ENCODE measurements around the gene WDR33.

Gene WDR33

DNA sequence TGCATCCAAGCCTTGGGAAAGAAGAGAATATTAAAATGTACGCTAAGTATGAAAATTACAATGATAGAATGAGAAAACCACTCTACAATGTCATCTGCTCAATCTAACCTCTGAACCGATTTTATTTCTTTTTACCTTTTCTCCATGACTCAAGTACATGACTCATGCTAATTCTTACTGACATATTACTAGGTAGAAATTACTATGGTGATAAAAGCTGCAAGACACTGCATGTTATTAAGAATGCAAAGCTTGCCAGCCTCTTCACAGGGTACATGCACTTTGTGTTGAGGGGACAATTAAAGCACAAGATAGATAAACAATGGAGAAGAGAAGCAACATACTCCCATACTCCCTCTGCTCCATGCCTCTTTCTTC lies 89.0 kb downstream of the WDR33 start:
- TF ChIP-seq GATA3 (IDR thresholded peaks at IDR 0.05; ENCODE audit: low read depth, low read length) (no peak), GATA2 (IDR thresholded peaks at IDR 0.05; ENCODE audit: low read depth, low read length) (no peak)

DNA sequence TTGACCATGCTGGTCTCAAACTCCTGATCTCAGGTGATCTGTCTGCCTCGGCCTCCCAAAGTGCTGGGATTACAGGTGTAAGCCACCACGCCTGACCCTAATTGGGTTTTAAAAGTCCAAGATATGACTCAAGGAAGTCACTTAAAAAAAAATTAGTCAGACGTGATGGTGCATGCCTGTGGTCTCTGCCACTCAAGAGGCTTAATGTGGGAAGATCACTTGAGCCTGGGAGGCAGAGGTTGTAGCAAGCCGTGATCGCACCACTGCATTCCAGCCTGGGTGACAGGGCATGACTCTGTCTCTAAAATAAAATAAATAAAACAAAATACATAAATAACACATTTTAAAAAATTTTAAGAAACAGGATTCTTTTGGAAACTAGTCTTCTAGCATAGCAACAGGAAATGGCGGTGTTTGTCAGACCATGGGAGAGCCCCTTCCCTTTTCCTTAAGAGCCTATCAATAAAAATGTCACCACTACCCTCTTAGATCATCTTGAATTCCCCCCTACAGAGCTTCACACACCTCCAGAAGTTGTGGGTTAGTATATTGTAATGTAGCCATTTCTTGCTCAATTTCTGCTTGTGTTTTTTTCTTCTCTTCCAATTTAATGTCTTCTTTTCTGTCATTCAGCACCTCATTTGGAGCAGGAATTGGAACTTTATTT lies 89.5 kb downstream of the WDR33 start:
- TF ChIP-seq GATA2 (IDR thresholded peaks at IDR 0.05; ENCODE audit: low read depth, low read length): no peak
- TF ChIP-seq GATA3 (IDR thresholded peaks at IDR 0.05; ENCODE audit: low read depth, low read length): no peak

DNA sequence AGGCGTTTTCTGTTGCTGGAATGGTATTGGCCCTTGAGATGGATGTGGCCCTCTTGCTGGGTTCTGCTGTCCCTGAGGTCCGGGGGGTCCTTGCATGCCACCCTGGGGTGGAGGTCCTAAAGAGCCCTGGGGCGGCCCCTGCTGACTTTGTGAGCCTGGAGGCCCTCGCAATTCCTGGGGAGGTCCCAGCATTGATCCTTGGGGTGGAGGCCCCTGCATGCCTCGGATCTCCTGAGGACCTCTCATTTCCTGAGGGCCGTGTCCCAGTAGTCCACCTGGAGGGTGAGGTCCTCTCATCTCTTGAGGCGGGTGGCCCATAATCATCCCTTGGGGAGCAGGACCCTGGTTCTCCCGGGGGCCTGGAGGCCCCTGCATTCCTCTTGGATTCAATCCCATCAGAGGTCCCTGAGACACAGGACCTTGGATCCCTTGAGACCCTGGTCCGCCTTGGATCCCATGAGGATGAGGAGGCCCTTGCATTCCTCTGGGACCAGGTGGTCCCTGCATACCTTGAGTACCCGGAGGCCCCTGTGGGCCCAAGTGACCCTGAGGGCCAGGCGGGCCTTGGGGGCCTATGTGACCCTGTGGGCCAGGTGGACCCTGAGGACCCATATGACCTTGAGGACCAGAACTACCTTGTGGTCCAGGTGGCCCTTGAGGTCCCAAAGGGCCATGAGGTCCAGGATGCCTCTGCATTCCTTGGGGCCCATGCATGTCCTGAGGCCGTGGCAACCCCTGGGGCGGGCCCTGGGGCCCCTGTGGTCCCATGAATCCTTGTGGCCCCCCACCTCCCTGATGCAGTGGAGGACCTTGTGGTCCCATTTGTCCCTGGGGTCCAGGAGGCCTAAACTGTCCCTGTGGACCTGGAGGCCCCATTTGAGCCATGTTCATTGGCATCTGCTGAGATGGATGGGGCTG lies 91.4 kb downstream of the WDR33 start:
- TF ChIP-seq GATA2 (IDR thresholded peaks at IDR 0.05; ENCODE audit: low read depth, low read length) (no peak), GATA3 (IDR thresholded peaks at IDR 0.05; ENCODE audit: low read depth, low read length) (no peak)

DNA sequence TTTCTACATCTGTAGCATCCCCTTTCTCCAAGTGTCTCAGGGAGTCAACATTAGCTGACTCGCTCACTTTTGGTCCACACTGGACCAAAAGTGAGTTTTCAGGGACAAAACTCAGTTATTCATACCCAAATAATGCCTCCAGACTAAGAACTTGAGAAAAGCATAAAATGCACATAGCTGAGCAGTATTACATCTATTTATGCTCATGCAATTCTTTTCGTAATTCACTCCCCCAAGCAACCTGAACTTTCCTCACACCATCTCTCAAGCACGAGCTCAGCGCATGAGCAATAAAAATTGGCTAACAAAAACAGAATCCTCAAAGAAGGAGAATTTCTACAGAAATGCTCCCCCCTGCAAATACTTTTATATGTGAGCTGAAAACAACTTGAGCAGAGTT lies 92.7 kb downstream of the WDR33 start:
- TF ChIP-seq GATA3 (IDR thresholded peaks at IDR 0.05; ENCODE audit: low read depth, low read length) (no peak), GATA2 (IDR thresholded peaks at IDR 0.05; ENCODE audit: low read depth, low read length) (no peak)

DNA sequence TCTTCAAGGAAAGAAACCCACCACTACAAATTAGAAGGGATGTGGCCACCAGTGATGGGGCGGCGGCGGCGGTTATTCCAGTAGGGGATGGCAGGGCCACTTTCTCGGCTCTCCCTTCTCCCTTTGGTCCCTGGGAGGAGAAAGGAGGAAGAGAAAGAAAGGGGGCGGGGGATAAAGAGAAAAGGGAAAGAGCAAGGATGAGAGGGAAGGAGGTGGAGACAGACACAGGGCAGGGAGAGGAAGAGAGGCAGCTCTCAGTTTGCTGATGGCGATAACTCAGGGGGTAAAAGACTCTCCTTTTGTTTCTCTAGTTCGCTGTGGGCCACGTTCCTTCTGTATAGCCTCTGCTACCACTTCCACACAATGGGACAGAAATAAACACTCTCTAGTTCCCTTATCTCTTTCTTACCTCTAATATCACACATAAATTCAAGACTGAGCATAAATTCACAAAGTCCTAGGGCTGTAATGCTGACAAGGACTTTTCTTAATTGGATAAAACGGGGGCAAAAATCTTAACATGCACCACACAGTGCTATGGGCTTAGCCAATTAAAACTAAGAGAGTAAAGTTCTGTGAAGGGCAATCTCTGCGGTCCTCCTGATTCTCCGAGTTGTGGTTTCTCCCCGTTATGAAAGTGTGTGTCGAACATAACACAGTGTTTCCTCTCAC lies 95.1 kb downstream of the WDR33 start:
- no peak for TF ChIP-seq GATA3 (IDR thresholded peaks at IDR 0.05; ENCODE audit: low read depth, low read length)
- no peak for TF ChIP-seq GATA2 (IDR thresholded peaks at IDR 0.05; ENCODE audit: low read depth, low read length)

DNA sequence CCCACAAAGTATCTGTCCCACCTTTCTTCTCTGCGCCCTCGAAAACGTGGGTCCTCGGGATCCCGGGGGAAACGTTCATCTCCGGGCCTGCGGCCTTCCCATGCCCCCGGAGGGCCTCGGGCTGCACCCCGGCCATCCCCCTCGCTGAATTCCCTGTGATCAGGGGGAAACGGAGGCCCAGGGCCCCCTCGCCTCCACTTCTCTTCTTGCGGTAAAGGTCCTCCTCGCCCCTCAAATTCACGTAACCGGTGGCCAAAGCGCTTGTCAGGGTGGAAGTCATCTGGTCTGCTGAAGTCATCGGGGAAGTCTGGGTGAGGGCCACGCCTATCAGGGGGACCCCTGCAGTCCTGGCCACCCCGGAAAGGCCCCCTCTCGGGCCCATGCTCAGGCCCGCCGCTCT lies 97.4 kb downstream of the WDR33 start:
- TF ChIP-seq GATA2 (IDR thresholded peaks at IDR 0.05; ENCODE audit: low read depth, low read length) (no peak), GATA3 (IDR thresholded peaks at IDR 0.05; ENCODE audit: low read depth, low read length) (no peak)

DNA sequence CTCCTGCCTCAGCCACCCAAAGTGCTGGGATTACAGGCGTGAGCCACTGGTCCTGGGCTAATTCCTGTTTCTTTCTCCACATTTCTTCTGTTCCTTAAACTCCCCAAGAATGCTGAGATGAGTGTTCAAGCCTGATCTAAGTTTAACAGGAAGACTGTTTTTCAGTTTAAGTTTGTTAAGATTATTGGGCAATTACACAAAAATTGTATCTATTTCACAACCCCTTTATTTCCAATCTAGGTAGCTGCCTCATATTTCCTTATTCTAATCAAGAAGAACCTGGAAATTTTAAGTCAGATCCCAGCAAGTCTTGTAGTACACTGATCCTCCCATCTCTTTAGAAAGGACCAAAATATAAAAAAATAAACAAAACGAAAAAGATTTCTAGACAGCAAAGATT lies 98.0 kb downstream of the WDR33 start:
- no peak for TF ChIP-seq GATA3 (IDR thresholded peaks at IDR 0.05; ENCODE audit: low read depth, low read length)
- no peak for TF ChIP-seq GATA2 (IDR thresholded peaks at IDR 0.05; ENCODE audit: low read depth, low read length)

DNA sequence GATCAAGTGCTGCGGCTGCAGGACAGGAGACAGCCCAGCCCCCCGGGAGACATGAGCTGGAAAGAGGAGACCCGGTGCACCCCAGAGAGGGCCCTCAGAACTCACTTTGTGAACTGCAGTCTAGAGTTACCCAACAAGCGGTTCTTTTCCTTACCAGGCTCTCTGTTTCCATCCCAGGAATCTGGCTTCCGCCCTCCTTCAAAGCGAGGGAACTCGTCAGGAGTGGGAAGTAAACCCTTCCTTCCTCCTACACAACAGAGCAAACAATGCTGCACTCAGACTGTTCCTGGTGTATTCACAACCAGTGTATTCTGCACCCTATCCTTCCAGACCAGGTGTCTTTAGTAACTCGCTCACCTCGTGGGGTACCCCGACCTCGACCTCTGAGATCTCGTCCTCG lies 101.6 kb downstream of the WDR33 start:
- TF ChIP-seq GATA2 (IDR thresholded peaks at IDR 0.05; ENCODE audit: low read depth, low read length) (no peak), GATA3 (IDR thresholded peaks at IDR 0.05; ENCODE audit: low read depth, low read length) (no peak)

DNA sequence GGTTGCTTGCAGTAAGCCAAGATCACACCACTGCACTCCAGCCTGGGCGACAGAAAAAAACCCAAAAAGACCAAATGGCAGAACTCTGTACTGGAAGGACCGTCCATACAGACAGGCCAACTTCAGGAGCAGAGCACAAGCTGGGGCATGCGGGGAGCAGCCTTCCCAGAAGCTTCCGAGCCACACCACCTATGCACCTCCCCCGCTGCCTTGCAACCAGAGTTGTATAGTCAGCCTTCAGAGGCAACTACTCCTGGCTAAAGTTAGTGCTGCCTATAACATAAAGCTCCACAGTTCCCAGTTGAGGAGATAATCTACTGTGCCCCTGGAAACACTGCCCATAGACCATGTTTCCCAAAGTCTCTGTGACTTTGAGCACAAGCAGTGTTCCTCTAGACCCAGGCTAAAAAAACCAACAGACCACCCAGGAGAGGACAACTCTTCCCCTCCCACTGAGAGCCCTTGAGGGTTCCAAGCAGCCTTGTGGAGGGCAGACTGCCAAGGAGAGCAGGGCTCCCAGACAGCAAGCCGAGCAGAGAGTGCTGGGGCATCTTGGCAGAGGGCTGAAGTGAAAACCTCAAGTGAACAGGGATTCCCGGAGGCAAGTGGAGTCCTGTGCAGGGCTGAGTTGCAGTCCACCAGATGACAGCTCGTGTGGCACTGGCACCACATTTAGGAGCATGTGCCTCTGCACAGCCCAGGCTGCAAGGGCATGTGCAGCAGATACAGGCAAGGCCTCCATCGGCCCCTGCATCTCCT lies 102.9 kb downstream of the WDR33 start:
- no peak for TF ChIP-seq GATA3 (IDR thresholded peaks at IDR 0.05; ENCODE audit: low read depth, low read length)
- no peak for TF ChIP-seq GATA2 (IDR thresholded peaks at IDR 0.05; ENCODE audit: low read depth, low read length)

DNA sequence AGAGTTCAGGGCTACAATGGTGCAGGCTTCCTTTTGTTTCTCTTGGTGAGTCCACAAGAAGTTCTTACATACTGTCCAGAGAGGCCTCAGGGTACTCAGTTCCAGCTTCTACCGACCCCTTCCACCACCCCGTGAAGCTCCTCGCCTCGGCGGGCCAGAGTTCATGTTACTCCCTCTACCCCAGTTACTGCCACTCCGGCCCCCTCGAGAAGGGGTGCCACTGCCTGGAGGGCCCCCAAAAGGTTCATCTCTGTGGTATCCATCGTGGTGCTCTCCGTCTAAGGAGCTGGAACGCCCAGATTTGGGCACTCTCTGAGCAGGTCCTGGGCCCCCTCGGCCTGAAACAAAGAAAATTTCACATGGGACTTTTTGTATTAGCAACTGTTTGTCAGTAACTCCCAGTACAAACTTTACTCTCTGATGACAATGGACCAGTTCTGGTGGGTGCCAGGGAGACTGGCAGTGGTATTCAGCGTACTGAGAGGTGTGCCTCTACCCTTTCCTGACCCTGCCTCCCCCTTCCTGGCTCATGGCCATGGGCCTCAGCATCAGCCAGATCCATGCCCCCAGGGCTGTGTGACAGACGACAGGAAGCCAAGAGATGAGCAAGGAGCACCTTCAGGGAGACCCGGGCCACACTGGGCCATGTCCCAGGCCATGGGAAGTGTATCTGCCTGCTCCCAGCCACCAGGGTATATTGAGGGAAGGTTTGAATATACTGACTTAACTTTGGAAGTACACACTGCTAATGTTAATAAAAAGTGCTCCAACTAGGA lies 104.6 kb downstream of the WDR33 start:
- TF ChIP-seq GATA3 (IDR thresholded peaks at IDR 0.05; ENCODE audit: low read depth, low read length): no peak
- TF ChIP-seq GATA2 (IDR thresholded peaks at IDR 0.05; ENCODE audit: low read depth, low read length): no peak

DNA sequence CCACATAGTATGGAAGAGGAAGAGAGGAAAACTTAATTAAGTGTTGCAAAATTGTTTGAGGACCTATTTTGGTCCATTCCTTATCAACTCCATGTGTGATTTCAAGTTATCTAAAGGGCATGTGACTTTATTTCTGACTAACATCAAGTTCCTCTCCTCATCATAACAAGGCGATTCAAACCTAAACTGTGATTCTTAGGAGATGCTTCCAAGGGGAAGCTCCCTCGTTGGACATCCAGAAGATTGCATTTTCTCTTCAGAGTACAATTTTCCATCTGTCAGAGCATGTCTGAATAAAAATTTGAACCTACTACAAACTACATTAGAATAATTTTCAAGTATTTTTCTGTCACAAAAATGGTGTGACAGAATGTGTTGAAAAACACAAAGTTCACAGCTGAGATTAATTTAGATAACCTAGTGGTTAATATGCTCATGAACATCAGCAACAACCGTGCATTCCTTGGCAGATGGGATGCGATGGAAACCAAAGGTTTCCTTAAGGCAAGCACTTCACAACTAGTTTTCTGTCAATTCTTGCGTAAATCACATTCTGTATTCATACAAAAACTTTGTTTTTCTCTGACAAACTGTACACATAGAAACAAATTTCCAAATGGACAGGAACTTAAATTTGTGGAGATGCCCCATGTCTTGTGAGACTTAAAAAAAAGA lies 105.4 kb downstream of the WDR33 start:
- no peak for TF ChIP-seq GATA3 (IDR thresholded peaks at IDR 0.05; ENCODE audit: low read depth, low read length)
- TF ChIP-seq GATA2 (IDR thresholded peaks at IDR 0.05; ENCODE audit: low read depth, low read length): no peak

DNA sequence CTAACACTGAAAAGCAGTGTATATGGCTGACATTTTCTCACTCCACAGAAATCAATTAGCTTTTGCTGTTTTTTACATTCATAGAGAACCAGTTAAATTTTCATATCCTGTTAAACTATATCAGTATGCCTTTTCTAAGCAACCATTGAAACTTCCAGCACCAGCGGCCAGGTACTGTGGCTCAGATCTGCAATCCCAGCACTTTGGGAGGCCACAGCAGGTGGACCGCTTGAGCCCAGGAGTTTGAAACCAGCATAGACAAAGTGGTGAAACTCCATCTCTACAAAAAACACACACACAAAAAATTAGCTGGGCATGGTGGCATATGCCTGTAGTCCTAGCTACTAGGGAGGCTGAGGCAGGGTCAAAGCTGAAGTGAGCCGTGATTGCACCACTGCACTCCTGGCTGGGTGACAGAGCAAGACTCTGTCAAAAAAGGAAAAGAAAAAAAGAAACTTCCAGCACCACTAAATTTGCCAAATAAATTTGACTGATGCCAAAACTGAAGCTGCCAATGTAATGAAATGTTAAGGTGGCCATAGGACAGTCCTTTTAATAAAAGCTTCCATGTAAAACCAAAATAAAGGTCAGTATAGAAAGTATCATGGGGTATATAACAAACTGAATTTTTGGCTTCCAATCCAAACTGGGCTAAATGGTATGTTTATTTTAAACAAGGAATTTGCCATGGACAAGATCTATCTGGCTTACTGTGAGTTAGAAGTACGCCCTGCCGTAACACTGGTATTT lies 106.2 kb downstream of the WDR33 start:
- TF ChIP-seq GATA3 (IDR thresholded peaks at IDR 0.05; ENCODE audit: low read depth, low read length) (no peak), GATA2 (IDR thresholded peaks at IDR 0.05; ENCODE audit: low read depth, low read length) (no peak)

All from SH-SY5Y (cell line).